ENCODE measurements around the gene ULK3. TPM values are rescaled to one million over a fixed set of nuclear protein-coding genes. Genes with fewer than 3 reads are reported as not detected.

The ULK3 gene
- total RNA-seq, 1 donor from 2014 or later: 40.3 TPM

DNA sequence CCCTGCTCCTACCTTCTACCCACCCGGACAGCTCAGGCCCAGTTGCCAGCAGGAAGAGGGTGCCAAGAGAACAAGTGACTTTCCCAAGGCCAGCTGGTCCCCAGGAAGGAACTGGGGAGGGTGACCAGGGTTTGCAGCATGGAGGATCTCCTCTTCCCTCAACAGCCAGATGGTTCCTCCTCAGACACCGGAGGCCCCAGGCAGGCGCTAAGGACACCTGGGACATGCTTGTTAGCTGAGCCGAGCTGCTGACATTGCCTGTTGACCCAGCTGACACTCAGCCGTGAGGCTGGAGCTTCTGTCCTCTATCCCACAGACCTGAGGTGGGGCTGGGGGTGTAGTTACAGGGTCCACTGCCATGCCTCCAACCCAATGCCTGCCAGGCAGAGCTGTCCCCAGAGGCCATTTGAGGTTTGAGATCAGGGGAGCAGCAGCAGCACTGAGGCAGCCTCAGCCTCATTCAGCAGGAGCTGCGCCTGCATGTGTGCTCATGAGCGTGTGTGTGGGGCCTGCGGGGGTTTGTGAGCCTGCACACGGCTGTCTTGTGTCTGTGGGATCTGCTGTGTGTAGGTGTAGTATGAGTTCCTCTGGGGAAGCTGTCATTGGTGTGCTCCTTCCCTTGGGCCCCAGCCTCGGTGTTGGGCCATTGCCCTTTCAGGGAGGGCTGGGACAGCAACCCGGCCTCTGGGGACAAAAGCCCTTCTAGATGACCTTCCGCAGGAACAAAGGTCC lies 9.4 kb downstream of the ULK3 start:
- H3K4me1 ChIP-seq: no peaks in the 10 kb centered on the region
- TF ChIP-seq, protein P1, sequence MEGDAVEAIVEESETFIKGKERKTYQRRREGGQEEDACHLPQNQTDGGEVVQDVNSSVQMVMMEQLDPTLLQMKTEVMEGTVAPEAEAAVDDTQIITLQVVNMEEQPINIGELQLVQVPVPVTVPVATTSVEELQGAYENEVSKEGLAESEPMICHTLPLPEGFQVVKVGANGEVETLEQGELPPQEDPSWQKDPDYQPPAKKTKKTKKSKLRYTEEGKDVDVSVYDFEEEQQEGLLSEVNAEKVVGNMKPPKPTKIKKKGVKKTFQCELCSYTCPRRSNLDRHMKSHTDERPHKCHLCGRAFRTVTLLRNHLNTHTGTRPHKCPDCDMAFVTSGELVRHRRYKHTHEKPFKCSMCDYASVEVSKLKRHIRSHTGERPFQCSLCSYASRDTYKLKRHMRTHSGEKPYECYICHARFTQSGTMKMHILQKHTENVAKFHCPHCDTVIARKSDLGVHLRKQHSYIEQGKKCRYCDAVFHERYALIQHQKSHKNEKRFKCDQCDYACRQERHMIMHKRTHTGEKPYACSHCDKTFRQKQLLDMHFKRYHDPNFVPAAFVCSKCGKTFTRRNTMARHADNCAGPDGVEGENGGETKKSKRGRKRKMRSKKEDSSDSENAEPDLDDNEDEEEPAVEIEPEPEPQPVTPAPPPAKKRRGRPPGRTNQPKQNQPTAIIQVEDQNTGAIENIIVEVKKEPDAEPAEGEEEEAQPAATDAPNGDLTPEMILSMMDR (IDR thresholded peaks at IDR 0.05): no peak
- H3K9me3 ChIP-seq: no peaks in the 10 kb centered on the region
- no peak overlapping the region for H3K27ac ChIP-seq
- peaks cover 21% of the 10 kb centered on the region for H3K36me3 ChIP-seq
- DNase-seq (no peak), ATAC-seq (no peak)
- H3K4me3 ChIP-seq: no peak overlapping the region
- intact Hi-C loops (cut with DNase I): no loop called here
- H3K27me3 ChIP-seq (ENCODE audit: low read depth): peaks cover 2% of the 10 kb centered on the region

DNA sequence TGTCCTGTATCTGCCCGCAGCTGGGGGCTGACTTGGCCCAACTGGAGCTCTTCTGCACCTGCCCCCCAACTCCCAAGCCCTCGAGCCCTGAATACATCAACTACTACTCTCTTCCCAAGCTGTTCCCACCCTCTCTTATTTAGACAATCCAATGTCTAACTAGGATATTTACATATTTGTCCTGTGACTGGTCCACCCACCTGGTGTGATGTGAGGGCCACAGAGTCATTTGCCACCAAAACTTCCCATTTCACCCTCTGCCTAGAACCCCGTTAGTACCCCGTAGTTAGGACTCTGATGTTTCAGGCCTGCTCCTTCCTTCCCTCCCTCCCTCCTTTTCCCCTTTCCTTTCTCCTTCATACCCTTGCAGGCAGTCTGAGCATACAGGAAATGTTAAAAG lies 10.1 kb downstream of the ULK3 start:
- peaks cover 9% of the 10 kb centered on the region for H3K27me3 ChIP-seq (ENCODE audit: low read depth)
- H3K27ac ChIP-seq: no peak overlapping the region
- no peak overlapping the region for H3K4me3 ChIP-seq
- H3K36me3 ChIP-seq: peaks cover 14% of the 10 kb centered on the region
- H3K9me3 ChIP-seq: no peaks in the 10 kb centered on the region
- H3K4me1 ChIP-seq: no peaks in the 10 kb centered on the region
- ATAC-seq: no peak
- intact Hi-C loops (cut with DNase I): no loop called here
- TF ChIP-seq, protein P1 (IDR thresholded peaks at IDR 0.05): no peak
- no peak for DNase-seq

DNA sequence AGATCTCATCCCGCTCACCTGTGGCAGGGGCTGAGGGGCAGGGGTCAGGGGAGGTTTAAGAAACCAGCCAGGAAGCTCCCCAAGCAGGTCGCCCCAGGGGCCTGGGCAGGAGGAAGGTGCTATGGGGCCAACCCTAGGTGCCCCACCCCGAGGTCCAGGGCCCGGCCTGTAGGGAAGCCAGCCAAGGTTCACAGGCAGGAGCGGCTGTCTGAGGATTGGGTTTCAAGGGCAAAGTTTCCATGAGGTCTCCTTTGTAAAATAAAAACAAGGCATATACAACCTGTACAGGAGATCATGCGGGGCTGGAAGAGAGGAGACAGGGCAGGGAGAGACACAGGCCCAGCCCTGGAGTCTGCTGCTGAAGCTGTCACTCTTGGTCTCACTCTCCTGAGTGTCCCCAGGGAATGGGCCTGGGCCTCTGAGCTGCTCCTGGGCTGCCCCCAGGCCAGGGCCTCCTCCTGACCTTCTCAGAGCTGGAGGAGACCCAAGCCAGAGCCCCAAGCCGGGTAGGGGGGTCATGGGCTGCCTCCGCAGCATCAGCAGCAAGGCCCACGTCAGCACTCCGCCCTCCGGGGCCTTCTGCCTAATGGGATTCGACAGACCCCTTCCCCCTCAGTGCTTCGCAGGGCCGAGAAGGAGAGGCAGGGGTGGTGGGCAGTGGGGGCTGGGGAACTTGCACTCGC lies 11.0 kb downstream of the ULK3 start:
- H3K27ac ChIP-seq: no peak overlapping the region
- peaks cover 17% of the 10 kb centered on the region for H3K27me3 ChIP-seq (ENCODE audit: low read depth)
- DNase-seq: no peak
- no peak overlapping the region for H3K4me3 ChIP-seq
- intact Hi-C loops (cut with DNase I): no loop called here
- H3K9me3 ChIP-seq: no peaks in the 10 kb centered on the region
- ATAC-seq: no peak
- TF ChIP-seq, protein P1 (IDR thresholded peaks at IDR 0.05): no peak
- peaks cover 11% of the 10 kb centered on the region for H3K36me3 ChIP-seq
- H3K4me1 ChIP-seq: no peaks in the 10 kb centered on the region

DNA sequence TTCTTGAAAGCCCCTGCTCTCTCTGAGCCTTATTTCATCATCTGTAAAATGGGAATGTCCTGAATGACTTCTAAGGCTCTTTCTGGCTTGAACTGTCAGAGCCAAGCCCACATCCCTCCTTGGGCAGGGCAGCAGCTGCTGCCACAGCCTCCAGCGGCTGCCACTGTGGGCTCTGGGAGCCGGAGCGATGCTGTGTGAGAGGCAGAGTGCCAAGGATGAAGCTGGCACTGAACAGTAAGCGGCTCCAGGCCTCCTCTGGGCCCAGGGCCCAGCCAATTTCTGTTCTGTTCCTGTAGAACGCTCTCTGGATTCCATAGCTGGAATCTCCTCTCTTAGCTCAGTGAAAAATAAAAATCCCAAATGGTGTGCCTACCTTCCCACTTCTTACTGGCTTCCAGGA lies 12.1 kb downstream of the ULK3 start:
- no peaks in the 10 kb centered on the region for H3K9me3 ChIP-seq
- H3K4me1 ChIP-seq: no peaks in the 10 kb centered on the region
- no peak overlapping the region for H3K4me3 ChIP-seq
- ATAC-seq: no peak
- H3K27me3 ChIP-seq (ENCODE audit: low read depth): peaks cover 28% of the 10 kb centered on the region
- intact Hi-C loops (cut with DNase I): no loop called here
- TF ChIP-seq, protein P1 (IDR thresholded peaks at IDR 0.05): no peak
- no peak overlapping the region for H3K27ac ChIP-seq
- peaks cover 2% of the 10 kb centered on the region for H3K36me3 ChIP-seq
- DNase-seq: no peak

DNA sequence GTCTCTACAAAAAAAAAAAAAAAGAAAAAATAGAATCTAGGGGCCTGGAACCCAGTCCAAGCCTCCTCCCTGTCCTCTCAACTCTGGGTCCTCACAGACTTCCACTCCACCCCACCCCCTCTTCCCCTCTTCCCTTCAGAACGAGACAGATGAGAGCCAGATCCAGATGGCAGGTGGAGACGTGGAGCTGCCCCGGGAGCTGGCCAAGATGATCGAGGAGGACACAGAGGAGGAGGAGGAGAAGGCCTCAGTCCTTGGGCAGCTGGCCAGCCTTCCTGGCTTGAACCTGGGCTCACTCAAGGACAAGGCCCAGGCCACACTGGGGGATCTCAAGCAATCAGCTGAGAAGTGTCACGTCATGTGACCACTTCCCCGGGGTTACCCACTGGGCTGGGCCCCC lies 13.0 kb downstream of the ULK3 start:
- Histone ChIP-seq H3K4me3 (no peak overlapping the region), H3K9me3 (no peaks in the 10 kb centered on the region), H3K36me3 (no peaks in the 10 kb centered on the region), H3K4me1 (no peaks in the 10 kb centered on the region), H3K27me3 (ENCODE audit: low read depth) (peaks cover 29% of the 10 kb centered on the region), H3K27ac (no peak overlapping the region)
- intact Hi-C loops (cut with DNase I): no loop called here
- DNase-seq (no peak), ATAC-seq (no peak)
- TF ChIP-seq, protein P1 (IDR thresholded peaks at IDR 0.05): no peak

Data from lower lobe of right lung (tissue), 2 donors.